Stomach (tissue), 4 donors: ENCODE measurements around the gene RNASEL.

Source experiments
- CTCF ChIP-seq, 7 experiments: fragments of 450-650 bp in 4 of 7; fragments of 200-600 bp in 3 of 7; sonication (generic) in 3 of 7; IDR thresholded peaks; one replicate each; pipeline ENCODE4 v1.5.1; 2016 to 2019; ENCODE audit warnings: antibody characterized with exemption in 7 of 7, control low read depth in 2 of 7, mild to moderate bottlenecking in 1 of 7
- POLR2A ChIP-seq, 4 donors: fragments of 450-650 bp; IDR thresholded peaks; one replicate each; pipeline ENCODE4 v1.6.1; 2016; ENCODE audit warnings: antibody characterized with exemption in 4 of 4, control low read depth in 2 of 4, mild to moderate bottlenecking in 1 of 4, moderate library complexity in 1 of 4

- TF ChIP-seq CTCF (IDR thresholded peaks at IDR 0.05) (no peak), POLR2A (IDR thresholded peaks at IDR 0.05) (no peak)
Observed at GRCh38 chr1:182596934-182597333, 7.9 kb upstream of the RNASEL start.
